AG09309 (cell line): ENCODE measurements around the gene OCRL.
A peak's percentile ranks its signal among the peaks of the same experiment; 100 is the strongest.

Source experiments
- DNase-seq: peaks from one replicate; pipeline ENCODE4 v3.0.0-alpha.2; 2010; ENCODE audit warnings: low read depth
- H3K4me3 ChIP-seq: 2 replicates; pipeline ENCODE4 v1.5.1; 2011; ENCODE audit warnings: mild to moderate bottlenecking, low read depth, low read length, moderate library complexity; ENCODE audit not compliant: control insufficient read depth
- CTCF ChIP-seq: IDR thresholded peaks from 2 replicates; pipeline ENCODE4 v1.5.1; 2011; ENCODE audit warnings: mild to moderate bottlenecking, low read depth, low read length, inconsistent platforms; ENCODE audit not compliant: insufficient read depth, control insufficient read depth; ENCODE audit errors: missing control alignments

Gene OCRL

GRCh38 chrX:129540068-129540653, at the start of gene OCRL:
Gene OCRL, plus strand, starts transcription at chrX:129540259. Its CDS starts 181 bp downstream, at chrX:129540440.
- peak; percentile 74 for TF ChIP-seq CTCF
- peak within 1 kb of the TSS; percentile 66 for H3K4me3 ChIP-seq
- DNase-seq: no peak

GRCh38 chrX:129490330-129490729, 49.7 kb upstream of the OCRL start:
- no peak overlapping the region for H3K4me3 ChIP-seq
- DNase-seq: no peak
- no peak for TF ChIP-seq CTCF

- TF ChIP-seq CTCF: no peak
- no peak overlapping the region for H3K4me3 ChIP-seq
These were observed 46.4 kb upstream of the OCRL start for GRCh38 chrX:129493643-129494042.

GRCh38 chrX:129494887-129495286, 45.2 kb upstream of the OCRL start:
- DNase-seq: no peak
- no peak overlapping the region for H3K4me3 ChIP-seq
- no peak for TF ChIP-seq CTCF

More at GRCh38 chrX:129493643-129494042, 46.4 kb upstream of the OCRL start:
- DNase-seq: peak; percentile 34

- H3K4me3 ChIP-seq: no peak overlapping the region
- DNase-seq: no peak
- no peak for TF ChIP-seq CTCF
These were observed 44.2 kb upstream of the OCRL start for GRCh38 chrX:129495900-129496299.

GRCh38 chrX:129496625-129497024, 43.4 kb upstream of the OCRL start:
- H3K4me3 ChIP-seq: no peak overlapping the region
- DNase-seq: no peak
- TF ChIP-seq CTCF: no peak
